OCI-LY7 (cell line): ENCODE data around the gene ZNF526. TPM values are rescaled to one million over a fixed set of nuclear protein-coding genes. Genes with fewer than 3 reads are reported as not detected.

Experiments
- BruUV-seq: library from RNA; stranded (reverse); fragments of 400-500 nt; replicated peaks from 2 replicates; lab custom pipeline; 2021; lab: Mats Ljungman, UMichigan
- CTCF ChIA-PET: fragments of 300-600 bp; sonication (Branson Sonifier 250); formaldehyde crosslinking; loops from one replicate; lab custom pipeline; 2022; ENCODE audit warnings: antibody characterized with exemption; ENCODE audit not compliant: unreplicated experiment; lab: Charles Lee
- POLR2A ChIA-PET: fragments of 300-600 bp; sonication (Branson Sonifier 250); formaldehyde crosslinking; loops from one replicate; lab custom pipeline; 2022; ENCODE audit warnings: antibody characterized with exemption; lab: Charles Lee
- DNase-seq: peaks from one replicate; pipeline ENCODE4 v3.0.0-alpha.2; 2015; ENCODE audit warnings: low spot score
- H2AFZ ChIP-seq: fragments of 200-600 bp; sonication (generic), shearing (Covaris generic); 2 replicates; pipeline ENCODE4 v1.6.1; 2014; ENCODE audit warnings: mild to moderate bottlenecking, antibody characterized with exemption, low read length, moderate library complexity
- H3K27ac ChIP-seq: fragments of 200-600 bp; sonication (generic); 2 replicates; pipeline ENCODE4 v1.5.1; 2014; ENCODE audit warnings: mixed run types, low read depth, mild to moderate bottlenecking, moderate library complexity, low read length, inconsistent platforms; ENCODE audit not compliant: poor library complexity, severe bottlenecking
- H3K36me3 ChIP-seq: fragments of 200-600 bp; sonication (generic); 2 replicates; pipeline ENCODE4 v1.6.1; 2014; ENCODE audit warnings: mild to moderate bottlenecking, antibody characterized with exemption, low read length, moderate library complexity, mixed read lengths; ENCODE audit not compliant: insufficient read depth
- H3K4me1 ChIP-seq: fragments of 200-600 bp; sonication (generic); 2 replicates; pipeline ENCODE4 v1.5.1; 2014; ENCODE audit warnings: mild to moderate bottlenecking, low read length; ENCODE audit not compliant: insufficient read depth, poor library complexity, severe bottlenecking
- H3K4me2 ChIP-seq: fragments of 200-600 bp; sonication (generic); 2 replicates; pipeline ENCODE4 v1.6.1; 2014; ENCODE audit warnings: mild to moderate bottlenecking, low read length
- H3K4me3 ChIP-seq: fragments of 200-600 bp; sonication (generic); 2 replicates; pipeline ENCODE4 v1.5.1; 2014; ENCODE audit warnings: mild to moderate bottlenecking, low read depth, low read length; ENCODE audit not compliant: poor library complexity, severe bottlenecking
- H3K79me2 ChIP-seq: fragments of 200-600 bp; sonication (generic); 2 replicates; pipeline ENCODE4 v1.6.1; 2016; ENCODE audit warnings: low read depth, mild to moderate bottlenecking, low read length, moderate library complexity, mixed read lengths; ENCODE audit not compliant: insufficient read depth
- H3K9me2 ChIP-seq: fragments of 200-600 bp; sonication (generic); 2 replicates; pipeline ENCODE4 v1.6.1; 2016; ENCODE audit warnings: mild to moderate bottlenecking, low read length, mixed read lengths; ENCODE audit not compliant: insufficient read depth
- H3K9me3 ChIP-seq: fragments of 200-600 bp; sonication (generic); 2 replicates; pipeline ENCODE4 v1.6.1; 2014; ENCODE audit warnings: mild to moderate bottlenecking, mixed run types, low read length, mixed read lengths
- H4K20me1 ChIP-seq: fragments of 200-600 bp; sonication (generic); 2 replicates; pipeline ENCODE4 v1.6.1; 2014; ENCODE audit warnings: mild to moderate bottlenecking, antibody characterized with exemption, low read length, moderate library complexity, mixed read lengths; ENCODE audit not compliant: insufficient read depth
- EZH2phosphoT487 ChIP-seq: fragments of 200-600 bp; sonication (generic); IDR thresholded peaks from 2 replicates; pipeline ENCODE4 v1.6.1; 2018; ENCODE audit warnings: low read depth, borderline replicate concordance, mild to moderate bottlenecking, mixed run types, antibody characterized with exemption, low read length, moderate library complexity, mixed read lengths
- intact Hi-C: fragments of 100-400 bp; cut with micrococcal nuclease; formaldehyde crosslinking; loops from one replicate; pipeline ENCODE4 v1.10.0; 2022; ENCODE audit not compliant: unreplicated experiment
- total RNA-seq, 2 experiments: library from RNA; depleted of rRNA in 1 of 2; stranded (reverse); fragments of >200 nt in 1 of 2; shearing (Covaris generic) in 1 of 2; gene quantifications; 2 replicates each; pipeline ENCODE4 v1.2.3, GENCODE V29; 2014 to 2022
- TF ChIP-seq, protein P1 (sequence below): fragments of 200-600 bp; sonication (generic); conservative IDR thresholded peaks from 2 replicates; pipeline ENCODE4 v1.5.1; 2014; ENCODE audit warnings: mild to moderate bottlenecking, antibody characterized with exemption, low read length, moderate library complexity, mixed read lengths

ZNF526 gene
- total RNA-seq, 2 experiments from 2014 or later: 9.0 to 12.7 TPM

DNA sequence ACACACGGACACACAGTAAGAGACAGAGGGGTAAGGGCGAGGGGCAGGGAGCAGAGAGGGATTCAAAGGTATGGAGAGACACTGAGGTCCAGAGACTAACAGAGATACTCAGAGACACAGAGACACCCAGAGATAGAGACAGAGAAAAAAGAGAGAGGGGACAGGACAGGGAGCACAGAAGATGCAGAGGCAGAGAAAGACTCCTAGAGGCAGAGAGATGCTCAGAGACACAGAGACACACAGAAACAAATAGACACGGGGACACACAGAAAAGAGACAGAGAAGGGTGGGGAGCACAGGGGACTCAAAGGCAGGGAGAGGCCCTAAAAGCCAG is 42.5 kb upstream of the ZNF526 start:
- CTCF ChIA-PET: no interaction called here
- POLR2A ChIA-PET: no interaction called here
- Histone ChIP-seq H3K9me2 (no peaks in the 10 kb centered on the region), H2AFZ (peak overlapping the region; percentile 45; the same call in 1 of the 2 replicates), H3K4me1 (peaks cover 35% of the 10 kb centered on the region), H3K4me2 (peak overlapping the region; percentile 82), H3K27ac (no peak overlapping the region), H3K9me3 (no peaks in the 10 kb centered on the region), H4K20me1 (no peaks in the 10 kb centered on the region), H3K36me3 (no peaks in the 10 kb centered on the region), H3K4me3 (peak overlapping the region; percentile 63), H3K79me2 (no peaks in the 10 kb centered on the region)
- no peak for DNase-seq
- no TSS peak for BruUV-seq
- TF ChIP-seq, protein P1, sequence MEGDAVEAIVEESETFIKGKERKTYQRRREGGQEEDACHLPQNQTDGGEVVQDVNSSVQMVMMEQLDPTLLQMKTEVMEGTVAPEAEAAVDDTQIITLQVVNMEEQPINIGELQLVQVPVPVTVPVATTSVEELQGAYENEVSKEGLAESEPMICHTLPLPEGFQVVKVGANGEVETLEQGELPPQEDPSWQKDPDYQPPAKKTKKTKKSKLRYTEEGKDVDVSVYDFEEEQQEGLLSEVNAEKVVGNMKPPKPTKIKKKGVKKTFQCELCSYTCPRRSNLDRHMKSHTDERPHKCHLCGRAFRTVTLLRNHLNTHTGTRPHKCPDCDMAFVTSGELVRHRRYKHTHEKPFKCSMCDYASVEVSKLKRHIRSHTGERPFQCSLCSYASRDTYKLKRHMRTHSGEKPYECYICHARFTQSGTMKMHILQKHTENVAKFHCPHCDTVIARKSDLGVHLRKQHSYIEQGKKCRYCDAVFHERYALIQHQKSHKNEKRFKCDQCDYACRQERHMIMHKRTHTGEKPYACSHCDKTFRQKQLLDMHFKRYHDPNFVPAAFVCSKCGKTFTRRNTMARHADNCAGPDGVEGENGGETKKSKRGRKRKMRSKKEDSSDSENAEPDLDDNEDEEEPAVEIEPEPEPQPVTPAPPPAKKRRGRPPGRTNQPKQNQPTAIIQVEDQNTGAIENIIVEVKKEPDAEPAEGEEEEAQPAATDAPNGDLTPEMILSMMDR: no peak
- TF ChIP-seq EZH2phosphoT487: no peak
- intact Hi-C loops: no loop called here

DNA sequence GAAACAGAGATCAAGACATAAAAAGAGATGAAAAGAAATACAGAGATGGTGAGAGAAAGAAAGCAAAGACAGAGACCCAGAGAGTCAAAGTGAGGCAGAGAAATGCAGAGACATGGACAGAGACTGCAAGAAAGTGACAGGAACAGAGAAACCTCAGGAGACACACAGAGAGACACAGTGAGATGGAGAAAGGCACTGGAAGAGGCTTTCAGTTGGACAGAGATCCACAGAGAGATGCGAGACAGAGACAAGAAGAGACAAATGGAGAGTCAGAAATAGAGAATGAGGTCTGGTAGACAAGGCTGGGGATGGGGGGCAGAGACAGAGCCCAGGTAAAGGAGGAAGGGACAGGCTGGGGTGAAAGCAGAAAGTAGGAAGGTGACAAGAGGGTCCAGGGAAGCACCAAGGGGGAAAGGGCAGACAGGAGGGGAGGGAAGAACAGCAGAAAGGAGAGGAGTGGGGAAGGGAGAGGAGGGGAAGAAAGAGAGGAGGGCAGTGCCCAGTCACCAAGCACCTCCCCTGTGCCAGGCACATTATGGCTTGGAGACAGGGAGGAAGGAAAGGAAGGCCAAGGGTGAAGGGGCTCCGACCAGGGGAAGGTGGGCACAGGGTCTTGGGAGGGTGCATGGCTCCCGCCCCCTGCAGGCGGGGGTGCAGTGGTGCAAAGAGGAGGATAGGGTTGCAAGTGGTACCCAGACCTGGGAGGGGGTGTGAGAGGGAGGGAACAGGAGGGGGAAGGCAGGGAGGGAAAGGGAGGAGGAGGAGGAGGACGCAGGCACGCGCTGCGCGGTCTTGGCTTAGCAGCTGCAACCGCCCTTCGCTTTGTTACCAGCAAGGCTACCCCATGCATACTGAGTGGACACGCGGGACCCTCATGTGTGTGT is 41.1 kb upstream of the ZNF526 start:
- H3K4me2 ChIP-seq: no peak overlapping the region

More for the DNA sequence above, 41.1 kb upstream of the ZNF526 start:
- Histone ChIP-seq H3K79me2 (no peaks in the 10 kb centered on the region), H3K9me3 (no peaks in the 10 kb centered on the region), H3K27ac (no peak overlapping the region), H4K20me1 (no peaks in the 10 kb centered on the region), H3K4me1 (peaks cover 48% of the 10 kb centered on the region), H3K4me3 (no peak overlapping the region), H3K9me2 (no peaks in the 10 kb centered on the region), H3K36me3 (no peaks in the 10 kb centered on the region), H2AFZ (no peak overlapping the region)
- DNase-seq: peak; percentile 56
- no TSS peak for BruUV-seq
- ChIA-PET POLR2A (no interaction called here), CTCF (no interaction called here)
- intact Hi-C loops: loop anchor here (1.0 kb wide), 2 partner anchors 46 to 71 kb away; no protein-coding TSS in a partner anchor
- TF ChIP-seq, protein P1: peak; percentile 76
- no peak for TF ChIP-seq EZH2phosphoT487
